Fibroblast of peridontal ligament (primary cell): ENCODE data around the gene TRAF3IP1.
A peak's percentile ranks its signal among the peaks of the same experiment; 100 is the strongest.
"Not testable (repeated sequence)": the region's sequence is repeated elsewhere in the genome, so short reads cannot be mapped to it uniquely, and the experiment has no call there.

Source experiments
- DNase-seq: peaks from one replicate; pipeline ENCODE4 v3.0.0-alpha.2; 2010; ENCODE audit errors: extremely low read depth

The TRAF3IP1 gene

DNA sequence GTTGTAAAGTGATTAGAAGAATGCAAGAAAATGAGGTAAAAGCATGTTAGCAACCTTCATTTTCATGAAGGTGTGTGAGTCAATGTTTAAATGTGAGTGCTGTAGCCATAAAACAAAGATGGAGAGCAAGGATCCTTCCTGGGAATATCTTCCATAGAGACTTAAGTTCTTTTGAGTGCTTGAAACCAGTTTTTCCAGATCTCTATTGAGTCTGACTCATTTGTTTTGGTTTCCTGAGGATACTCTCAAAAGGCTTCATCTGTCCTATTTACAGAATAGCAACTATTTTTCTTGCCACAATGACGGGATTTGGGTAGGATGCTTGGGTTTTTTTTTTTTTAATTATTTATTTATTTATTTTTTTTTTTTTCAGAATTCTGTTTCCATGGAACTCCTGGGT lies 60.5 kb downstream of the TRAF3IP1 start:
- peak; percentile 76 for DNase-seq

DNA sequence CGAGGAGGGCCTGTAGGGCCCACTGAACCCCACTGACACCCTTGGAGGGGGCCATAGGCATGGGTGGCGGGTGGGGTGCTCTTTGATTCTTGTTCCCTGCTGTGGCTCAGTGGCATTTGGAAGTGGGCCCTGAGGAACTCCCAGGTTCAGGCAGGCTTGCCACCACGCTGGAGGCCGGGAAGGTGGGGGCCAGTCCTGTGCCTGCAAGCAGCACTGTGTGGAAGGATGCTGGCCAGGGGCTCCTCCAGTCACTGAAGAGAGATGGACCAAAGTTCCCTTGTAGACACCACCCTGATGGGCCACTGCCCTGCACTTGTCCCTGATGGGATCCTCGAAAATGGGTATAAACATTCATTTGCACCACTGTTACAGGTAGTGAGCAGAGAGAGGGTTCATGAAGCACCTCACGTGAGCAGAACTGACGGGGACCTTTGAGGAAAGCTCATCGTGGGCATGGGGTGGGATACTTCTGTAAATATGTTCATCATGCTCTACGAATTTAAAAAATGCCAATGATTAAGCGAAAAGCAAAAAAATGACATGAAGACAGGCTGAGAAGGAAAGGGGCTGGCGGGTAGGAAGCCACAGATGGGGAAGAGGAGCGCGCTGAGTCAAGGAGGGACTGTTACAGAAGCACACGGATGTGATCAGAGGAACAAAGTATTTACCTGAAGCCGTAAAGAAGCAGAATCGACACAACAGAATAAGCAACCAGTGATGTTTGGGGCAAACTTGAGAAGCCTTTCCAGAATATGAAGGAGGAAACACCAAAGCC lies 61.2 kb downstream of the TRAF3IP1 start:
- DNase-seq, result no peak

GRCh38 chr2:238382381-238382781 lies 62.1 kb downstream of the TRAF3IP1 start:
- peak; percentile 74 for DNase-seq

DNA sequence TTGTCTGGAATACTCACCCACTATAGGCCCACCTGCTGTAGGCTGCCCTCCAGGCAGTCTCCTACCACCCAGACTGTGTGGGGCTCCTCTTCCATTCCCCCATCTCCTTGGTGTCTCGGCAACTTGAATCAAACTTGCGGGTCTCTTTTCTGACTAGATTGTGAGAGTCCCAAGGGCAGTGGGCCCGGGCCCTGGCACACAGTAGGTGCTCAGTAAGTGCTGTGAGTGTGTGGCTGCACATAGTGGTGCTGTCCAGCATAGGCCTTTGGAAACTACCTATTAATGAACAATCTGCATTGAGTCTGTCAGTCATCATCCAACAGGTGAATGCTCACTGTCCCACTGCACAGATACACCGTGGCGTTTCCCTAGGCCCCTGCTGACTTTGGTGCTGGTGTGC lies 62.8 kb downstream of the TRAF3IP1 start:
- no peak for DNase-seq

DNA sequence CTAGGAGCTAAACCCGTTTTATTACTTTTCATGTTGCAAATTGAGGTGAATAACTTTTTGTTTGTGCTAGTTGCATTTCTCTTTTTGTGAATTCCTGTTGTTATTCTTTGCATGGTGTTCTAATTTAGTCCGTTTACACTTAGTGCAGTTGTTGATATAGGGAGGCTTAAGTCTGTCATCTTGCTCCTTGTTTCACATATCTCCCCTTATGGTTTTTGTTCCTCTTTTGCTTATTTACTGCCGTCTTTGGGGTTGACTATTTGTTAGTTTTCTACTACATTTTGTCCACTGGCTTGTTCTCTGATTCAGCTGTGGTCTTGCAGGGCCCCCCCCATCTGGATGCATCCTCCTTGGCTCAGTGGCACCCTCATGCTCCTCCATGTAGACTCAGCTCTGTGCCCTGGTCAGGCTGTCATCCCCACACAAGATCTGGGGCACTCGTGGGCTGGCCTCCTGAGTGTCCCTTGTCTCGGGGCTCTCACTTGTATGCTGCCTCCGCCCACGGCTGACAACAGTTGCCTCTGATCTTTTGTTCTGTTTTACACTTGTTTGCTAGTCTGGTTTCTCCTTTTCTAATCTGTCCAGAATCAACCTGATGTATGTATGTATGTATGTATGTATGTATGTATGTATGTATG lies 63.5 kb downstream of the TRAF3IP1 start:
- DNase-seq, result no peak

GRCh38 chr2:238387332-238387731 lies 67.0 kb downstream of the TRAF3IP1 start:
- no peak for DNase-seq

- no peak for DNase-seq
Observed at GRCh38 chr2:238388794-238389193, 68.5 kb downstream of the TRAF3IP1 start.

DNA sequence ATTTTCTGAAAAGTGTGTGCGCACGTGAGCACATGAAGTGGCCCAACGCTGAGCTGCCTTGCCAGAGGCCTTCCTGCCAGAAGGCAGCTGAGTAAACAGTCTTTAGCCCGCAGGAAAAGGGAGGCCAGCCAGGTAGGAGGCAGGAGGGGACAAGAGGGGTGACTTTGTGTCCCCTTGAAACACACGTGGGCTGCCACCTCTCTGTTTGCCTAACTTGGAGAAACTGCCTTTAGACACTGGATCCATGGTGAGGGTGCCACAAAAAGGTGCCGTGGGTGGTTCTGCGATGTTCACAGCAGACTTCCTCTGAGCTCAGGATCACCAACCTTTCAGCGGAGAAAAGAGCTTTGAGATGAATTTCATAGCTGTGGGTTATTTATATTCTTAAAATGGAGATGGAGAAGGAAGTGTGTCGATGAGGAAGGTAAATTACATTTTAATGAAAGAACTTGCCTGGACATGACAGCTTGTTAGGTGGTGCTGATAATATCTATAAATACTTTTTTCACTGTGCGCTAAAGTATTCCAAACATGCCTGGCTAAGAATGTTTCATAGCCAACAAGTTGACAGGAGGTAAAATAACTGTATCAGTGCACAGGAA lies 69.8 kb downstream of the TRAF3IP1 start:
- no peak for DNase-seq

GRCh38 chr2:238391042-238391689 lies 70.8 kb downstream of the TRAF3IP1 start:
- DNase-seq, result no peak

DNA sequence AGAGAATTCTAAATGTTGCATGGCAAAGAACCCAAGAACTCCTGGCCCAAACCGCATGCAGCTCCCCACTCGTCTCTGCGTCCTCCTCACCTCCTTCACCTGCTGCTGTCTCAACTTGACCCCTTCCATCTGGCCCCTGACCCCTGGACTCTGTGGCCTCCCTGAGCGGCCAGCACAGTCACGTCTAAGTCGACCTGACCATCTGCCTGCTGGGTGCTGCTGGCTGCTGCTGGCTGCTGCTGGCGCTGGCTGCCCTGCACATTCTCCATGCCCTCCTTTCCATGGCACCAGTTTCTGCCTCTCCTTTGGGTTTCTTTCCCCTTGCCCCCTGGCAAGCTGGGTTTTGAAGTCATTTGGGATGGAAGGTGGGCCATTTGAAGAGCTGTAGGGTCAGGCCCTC lies 76.3 kb downstream of the TRAF3IP1 start:
- DNase-seq, result no peak

- no peak for DNase-seq
Observed at GRCh38 chr2:238397356-238397755, 77.0 kb downstream of the TRAF3IP1 start.

GRCh38 chr2:238398577-238398976 lies 78.3 kb downstream of the TRAF3IP1 start:
- DNase-seq, result no peak

DNA sequence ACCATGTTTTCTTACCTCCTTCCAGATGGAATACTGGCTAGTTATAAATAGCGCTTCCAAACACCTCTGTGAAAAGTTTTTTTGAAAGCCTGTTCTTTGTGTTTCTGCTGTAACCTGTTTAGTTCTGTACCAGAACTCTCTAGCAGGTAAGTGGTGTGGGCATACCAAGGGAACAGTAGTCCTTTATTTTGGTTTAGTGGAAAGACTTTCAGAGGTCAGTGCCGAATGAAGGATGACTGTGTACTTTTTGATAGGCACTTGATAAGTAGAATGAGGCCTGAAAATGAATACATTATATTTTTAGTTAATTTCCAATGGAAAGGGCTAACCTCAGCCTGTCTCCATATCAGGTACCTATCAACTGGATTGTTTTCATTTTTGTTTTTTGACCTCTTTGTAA lies 78.8 kb downstream of the TRAF3IP1 start:
- DNase-seq, result no peak

DNA sequence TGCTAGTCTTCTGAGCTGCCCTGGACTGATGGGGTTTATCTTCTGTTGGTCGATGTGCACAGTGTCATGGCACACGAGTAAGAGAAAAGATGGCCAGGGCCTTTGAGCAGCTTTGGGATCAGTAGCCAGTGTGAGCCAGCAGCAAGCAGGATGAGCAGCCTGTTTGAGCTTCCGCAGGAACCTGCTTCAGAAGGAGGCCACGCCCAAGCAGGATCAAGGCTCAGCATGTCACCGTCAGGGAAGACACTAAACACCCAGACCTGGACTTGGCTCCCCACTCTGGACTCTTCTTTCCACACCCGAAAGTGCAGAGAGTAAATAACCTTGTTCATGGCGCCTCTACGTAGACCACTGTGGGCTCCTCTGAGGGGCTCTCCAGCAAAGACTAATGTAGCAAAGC lies 81.2 kb downstream of the TRAF3IP1 start:
- DNase-seq, result no peak

GRCh38 chr2:238403632-238404405 lies 83.5 kb downstream of the TRAF3IP1 start:
- DNase-seq, result no peak

GRCh38 chr2:238404406-238405216 lies 84.3 kb downstream of the TRAF3IP1 start:
- DNase-seq, result no peak

DNA sequence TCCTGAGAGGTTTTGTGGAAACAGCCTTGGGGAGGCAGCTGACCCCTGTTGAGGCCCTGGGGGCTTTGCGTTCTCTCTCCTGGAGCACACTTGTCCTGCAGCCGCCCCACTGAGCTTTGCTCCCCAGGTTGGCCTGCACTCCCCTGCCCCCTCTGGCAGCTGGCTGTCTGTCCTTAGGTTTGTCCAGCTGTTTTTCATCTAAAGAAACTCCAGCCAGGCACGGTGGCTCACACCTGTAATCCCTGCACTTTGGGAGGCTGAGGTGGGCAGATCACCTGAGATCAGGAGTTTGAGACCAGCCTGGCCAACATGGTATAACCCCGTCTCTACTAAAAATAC lies 84.9 kb downstream of the TRAF3IP1 start:
- DNase-seq, result not testable (repeated sequence)

DNA sequence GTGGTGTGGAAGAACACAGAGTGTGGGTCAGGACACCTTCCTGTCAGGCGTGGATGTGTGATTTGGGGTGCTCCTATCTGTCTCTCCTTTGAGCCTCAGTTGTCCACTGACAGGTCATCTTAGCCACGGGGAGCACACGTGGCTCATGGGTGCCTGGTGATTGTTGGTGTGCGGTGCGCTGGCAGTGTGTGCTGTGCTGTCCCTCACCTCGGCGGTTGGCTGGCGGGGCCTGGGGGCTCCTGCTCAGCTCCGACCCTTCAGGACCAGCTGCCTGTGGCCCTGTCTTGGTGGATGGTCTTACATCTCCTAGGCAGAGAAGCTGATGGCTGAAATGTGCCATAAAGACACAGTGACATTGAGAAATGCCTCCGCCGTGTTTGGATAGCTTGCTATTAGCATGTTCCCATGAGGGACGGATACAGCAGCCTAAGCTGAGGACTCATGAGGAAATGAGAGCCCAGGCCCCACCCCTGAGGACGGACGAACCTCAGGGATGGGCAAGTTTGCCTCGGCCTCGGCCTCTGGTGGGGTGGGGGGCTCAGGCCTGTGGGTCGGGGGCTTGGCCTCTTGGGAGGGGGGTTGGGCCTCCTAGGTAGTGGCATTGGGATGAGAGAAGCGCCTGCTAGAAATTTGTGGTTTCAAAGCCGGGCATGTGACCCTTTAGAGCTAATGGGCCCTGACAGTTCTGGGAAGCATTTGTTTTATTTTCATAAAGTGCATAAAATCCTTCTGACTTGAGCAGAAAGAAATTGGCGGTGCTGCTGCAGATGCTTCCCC lies 86.1 kb downstream of the TRAF3IP1 start:
- peak; percentile 27 for DNase-seq

DNA sequence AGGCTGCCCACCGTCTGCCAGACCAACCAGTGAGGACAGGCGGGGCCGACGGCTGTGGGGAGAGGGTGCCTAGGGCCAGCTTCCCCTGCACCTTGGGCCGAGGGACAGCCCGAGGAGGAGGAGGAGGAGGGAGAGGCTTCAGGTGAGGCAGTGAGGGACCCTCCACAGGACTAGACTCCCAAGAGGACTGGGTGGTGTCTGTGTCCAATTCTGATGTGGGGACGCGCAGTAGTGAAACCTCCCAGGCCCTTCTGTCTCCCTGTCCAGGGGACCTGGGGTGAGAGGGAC lies 86.6 kb downstream of the TRAF3IP1 start:
- no peak for DNase-seq

DNA sequence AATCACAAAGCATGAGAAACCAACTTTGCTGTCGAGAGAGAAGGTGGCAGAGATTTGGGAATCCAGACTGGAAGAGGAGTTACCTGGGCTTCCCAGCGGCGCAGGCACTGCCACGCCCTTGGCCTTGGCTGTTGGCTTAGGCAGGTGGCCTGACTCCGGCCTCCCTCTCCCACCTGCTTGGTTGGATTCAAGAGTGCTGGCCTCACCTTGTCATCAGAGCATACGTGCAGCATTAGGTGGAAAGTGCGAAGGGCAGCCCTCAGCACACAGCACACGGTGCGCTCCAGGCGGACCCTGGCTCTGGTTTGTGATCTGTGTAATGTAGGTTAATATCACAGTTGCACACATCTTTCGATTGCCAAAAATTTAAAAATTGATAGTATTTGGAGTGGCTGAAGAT lies 87.2 kb downstream of the TRAF3IP1 start:
- DNase-seq, result no peak
